Measurements from ENCODE around the gene ZNF808.
"Not testable (repeated sequence)": the region's sequence is repeated elsewhere in the genome, so short reads cannot be mapped to it uniquely, and the experiment has no call there.

ZNF808 gene

GRCh38 chr19:52527134-52527955 is at the start of gene ZNF808:
Gene ZNF808, plus strand, starts transcription at chr19:52527668. Its CDS starts 15,617 bp downstream, at chr19:52543285.
- DNase-seq: no peak
- in situ Hi-C loops (cut with HindIII; ENCODE audit: low pct_ligation_motif_present, low pct_unique_long_range_greater_than_20kb, low sequenced_read_pairs): no loop called here

- DNase-seq; in situ Hi-C loops (cut with HindIII; ENCODE audit: low pct_ligation_motif_present, low pct_unique_long_range_greater_than_20kb, low sequenced_read_pairs): not testable (repeated sequence)
Observed at GRCh38 chr19:52484111-52484743, 43.2 kb upstream of the ZNF808 start.

- DNase-seq; in situ Hi-C loops (cut with HindIII; ENCODE audit: low pct_ligation_motif_present, low pct_unique_long_range_greater_than_20kb, low sequenced_read_pairs): not testable (repeated sequence)
Observed at GRCh38 chr19:52485064-52485463, 42.4 kb upstream of the ZNF808 start.

- in situ Hi-C loops (cut with HindIII; ENCODE audit: low pct_ligation_motif_present, low pct_unique_long_range_greater_than_20kb, low sequenced_read_pairs); DNase-seq: not testable (repeated sequence)
Observed at GRCh38 chr19:52485561-52486240, 41.8 kb upstream of the ZNF808 start.

- in situ Hi-C loops (cut with HindIII; ENCODE audit: low pct_ligation_motif_present, low pct_unique_long_range_greater_than_20kb, low sequenced_read_pairs): no loop called here
- DNase-seq: no peak
Observed at GRCh38 chr19:52492201-52492993, 35.1 kb upstream of the ZNF808 start.

GRCh38 chr19:52492994-52493470 is 34.4 kb upstream of the ZNF808 start:
- DNase-seq: no peak
- in situ Hi-C loops (cut with HindIII; ENCODE audit: low pct_ligation_motif_present, low pct_unique_long_range_greater_than_20kb, low sequenced_read_pairs): no loop called here

- no peak for DNase-seq
- in situ Hi-C loops (cut with HindIII; ENCODE audit: low pct_ligation_motif_present, low pct_unique_long_range_greater_than_20kb, low sequenced_read_pairs): no loop called here
Observed at GRCh38 chr19:52494518-52494917, 33.0 kb upstream of the ZNF808 start.

- in situ Hi-C loops (cut with HindIII; ENCODE audit: low pct_ligation_motif_present, low pct_unique_long_range_greater_than_20kb, low sequenced_read_pairs): no loop called here
- DNase-seq: no peak
Observed at GRCh38 chr19:52498571-52498970, 28.9 kb upstream of the ZNF808 start.

- in situ Hi-C loops (cut with HindIII; ENCODE audit: low pct_ligation_motif_present, low pct_unique_long_range_greater_than_20kb, low sequenced_read_pairs): not testable (repeated sequence)
Observed at GRCh38 chr19:52500474-52500873, 27.0 kb upstream of the ZNF808 start.

GRCh38 chr19:52500991-52501390 is 26.5 kb upstream of the ZNF808 start:
- in situ Hi-C loops (cut with HindIII; ENCODE audit: low pct_ligation_motif_present, low pct_unique_long_range_greater_than_20kb, low sequenced_read_pairs); DNase-seq: not testable (repeated sequence)

More at GRCh38 chr19:52500474-52500873, 27.0 kb upstream of the ZNF808 start:
- DNase-seq: not testable (repeated sequence)

GRCh38 chr19:52507266-52507665 is 20.2 kb upstream of the ZNF808 start:
- no peak for DNase-seq
- in situ Hi-C loops (cut with HindIII; ENCODE audit: low pct_ligation_motif_present, low pct_unique_long_range_greater_than_20kb, low sequenced_read_pairs): no loop called here

- no peak for DNase-seq
- in situ Hi-C loops (cut with HindIII; ENCODE audit: low pct_ligation_motif_present, low pct_unique_long_range_greater_than_20kb, low sequenced_read_pairs): no loop called here
Observed at GRCh38 chr19:52516191-52516590, 11.3 kb upstream of the ZNF808 start.

GRCh38 chr19:52518646-52519045 is 8.8 kb upstream of the ZNF808 start:
- no peak for DNase-seq
- in situ Hi-C loops (cut with HindIII; ENCODE audit: low pct_ligation_motif_present, low pct_unique_long_range_greater_than_20kb, low sequenced_read_pairs): no loop called here

- in situ Hi-C loops (cut with HindIII; ENCODE audit: low pct_ligation_motif_present, low pct_unique_long_range_greater_than_20kb, low sequenced_read_pairs); DNase-seq: not testable (repeated sequence)
Observed at GRCh38 chr19:52519175-52519574, 8.3 kb upstream of the ZNF808 start.

GRCh38 chr19:52520013-52520412 is 7.5 kb upstream of the ZNF808 start:
- DNase-seq: no peak
- in situ Hi-C loops (cut with HindIII; ENCODE audit: low pct_ligation_motif_present, low pct_unique_long_range_greater_than_20kb, low sequenced_read_pairs): no loop called here

GRCh38 chr19:52522551-52522950 is 4.9 kb upstream of the ZNF808 start:
- DNase-seq: no peak
- in situ Hi-C loops (cut with HindIII; ENCODE audit: low pct_ligation_motif_present, low pct_unique_long_range_greater_than_20kb, low sequenced_read_pairs): no loop called here

- no peak for DNase-seq
Observed at GRCh38 chr19:52524086-52524485, 3.4 kb upstream of the ZNF808 start.

GRCh38 chr19:52527956-52528351 is 486 bp downstream of the ZNF808 start:
- DNase-seq: no peak
- in situ Hi-C loops (cut with HindIII; ENCODE audit: low pct_ligation_motif_present, low pct_unique_long_range_greater_than_20kb, low sequenced_read_pairs): no loop called here

More at GRCh38 chr19:52524086-52524485, 3.4 kb upstream of the ZNF808 start:
- in situ Hi-C loops (cut with HindIII; ENCODE audit: low pct_ligation_motif_present, low pct_unique_long_range_greater_than_20kb, low sequenced_read_pairs): no loop called here

Data from ACHN (cell line).